ENCODE data around the gene TMEM255B. TPM values are rescaled to one million over a fixed set of nuclear protein-coding genes. Genes with fewer than 3 reads are reported as not detected.

TMEM255B gene
- total and polyA plus RNA-seq, 9 of the 15 experiments (the other 6 are each of a cell fraction or from before 2014, with no cell fraction given): 0.01 to 0.75 (median 0.23) TPM

GRCh38 chr13:113836768-113837559 is 77.9 kb downstream of the TMEM255B start:
- Histone ChIP-seq H3K79me2 (ENCODE audit: control insufficient read depth, insufficient read depth, low read length) (no peaks in the 10 kb centered on the region), H3K4me2 (ENCODE audit: insufficient read depth, low read length) (no peak overlapping the region), H3K4me1 (replicated peaks in 1 of 2; ENCODE audit: control insufficient read depth in 2 of 2, insufficient read depth in 2 of 2, low read length in 2 of 2) (peaks cover 0 to 19% of the 10 kb centered on the region in 2 experiments; a peak in 2 of 5 replicates), H3K27me3 (ENCODE audit: control insufficient read depth in 2 of 2, insufficient read depth in 2 of 2, low read length in 2 of 2) (no peaks in the 10 kb centered on the region), H3K4me3 (no peak overlapping the region), H3K36me3 (ENCODE audit: control insufficient read depth, insufficient read depth, low read length) (no peaks in the 10 kb centered on the region), H3K9ac (ENCODE audit: insufficient read depth in 1 of 2, low read depth in 2 of 2, low read length in 2 of 2) (no peak overlapping the region; a peak in 1 of 4 replicates), H4K20me1 (replicated peaks; ENCODE audit: control insufficient read depth, insufficient read depth, low read length) (no peaks in the 10 kb centered on the region), H3K27ac (ENCODE audit: extremely low read depth, low read depth, low read length) (no peak overlapping the region), H3K9me3 (replicated peaks; ENCODE audit: control insufficient read depth, insufficient read depth, low read depth, low read length) (no peaks in the 10 kb centered on the region), H3K9me1 (ENCODE audit: control insufficient read depth, insufficient read depth, low read length) (no peaks in the 10 kb centered on the region), H2AFZ (ENCODE audit: low read depth, low read length) (no peak overlapping the region)
- in situ Hi-C loops (cut with MboI): no loop called here
- ChIA-PET POLR2A (no interaction called here), CTCF (ENCODE audit: low intra/inter-chr PET ratio) (no interaction called here)
- BruUV-seq (replicated peaks): no TSS peak
- peak; percentile 41 for ATAC-seq
- intact Hi-C loops (cut with micrococcal nuclease): no loop called here
- WGBS (ENCODE audit: insufficient coverage, low coverage, missing lambda C conversion rate): 21% methylated on average over 5 of the region's 19 CpGs
- no peak for FAIRE-seq
- DNase-seq (ENCODE audit: extremely low read depth in 1 of 4, low spot score in 3 of 4): no peak
- TF ChIP-seq RBBP5 (IDR thresholded peaks at IDR 0.05; ENCODE audit: borderline replicate concordance, insufficient read depth, low read length, poor library complexity, severe bottlenecking) (peak; percentile 43), FOXK2 (conservative IDR thresholded peaks at IDR 0.05 in 1 of 2, IDR thresholded peaks at IDR 0.05 in 1 of 2; ENCODE audit: low read depth in 2 of 2) (no peak), ZNF263 (CRISPR knock-in tag; IDR thresholded peaks at IDR 0.05; ENCODE audit: borderline replicate concordance) (peak; percentile 94)
